NCI-H69 (cell line): ENCODE data around the gene PLA2G7.
A peak's percentile ranks its signal among the peaks of the same experiment; 100 is the strongest.
"Not testable (repeated sequence)": the region's sequence is repeated elsewhere in the genome, so short reads cannot be mapped to it uniquely, and the experiment has no call there.

ENCODE experiments used
- DNase-seq: peaks from one replicate; lab custom pipeline; 2025; lab: John Stamatoyannopoulos, UW

The PLA2G7 gene

GRCh38 chr6:46748940-46749503, 13.8 kb upstream of the PLA2G7 start:
- DNase-seq = no peak

GRCh38 chr6:46746696-46747095, 11.5 kb upstream of the PLA2G7 start, which contains the start of gene ANKRD66:
Gene ANKRD66 (plus strand): TSS chr6:46746933. CDS start chr6:46751949, 5,016 bp downstream.
- DNase-seq = no peak

- DNase-seq = no peak
These were observed 10.8 kb upstream of the PLA2G7 start for GRCh38 chr6:46745973-46746372.

GRCh38 chr6:46744159-46744725, 9.1 kb upstream of the PLA2G7 start:
- DNase-seq = not testable (repeated sequence)

- no peak for DNase-seq
These were observed 8.4 kb upstream of the PLA2G7 start for GRCh38 chr6:46743425-46744158.

GRCh38 chr6:46741910-46742309, 6.7 kb upstream of the PLA2G7 start:
- DNase-seq = no peak

- DNase-seq = no peak
These were observed 6.3 kb upstream of the PLA2G7 start for GRCh38 chr6:46741482-46741881.

GRCh38 chr6:46736906-46737305, 1.7 kb upstream of the PLA2G7 start:
- no peak for DNase-seq

GRCh38 chr6:46735720-46736031, 501 bp upstream of the PLA2G7 start:
- DNase-seq = no peak

- DNase-seq = no peak
These were observed 1.8 kb downstream of the PLA2G7 start for GRCh38 chr6:46733341-46733801.

GRCh38 chr6:46730921-46731461, 4.2 kb downstream of the PLA2G7 start:
- no peak for DNase-seq

GRCh38 chr6:46729787-46730326, 5.3 kb downstream of the PLA2G7 start:
- DNase-seq = no peak

- DNase-seq = no peak
These were observed 14.8 kb downstream of the PLA2G7 start for GRCh38 chr6:46720401-46720800.

- DNase-seq = no peak
These were observed 16.1 kb downstream of the PLA2G7 start for GRCh38 chr6:46719099-46719498.

GRCh38 chr6:46715141-46715540, 20.0 kb downstream of the PLA2G7 start:
- no peak for DNase-seq

- DNase-seq = no peak
These were observed 23.7 kb downstream of the PLA2G7 start for GRCh38 chr6:46711491-46711890.

- DNase-seq = no peak
These were observed 28.7 kb downstream of the PLA2G7 start for GRCh38 chr6:46706464-46706863.

GRCh38 chr6:46704562-46704961, 30.6 kb downstream of the PLA2G7 start:
- DNase-seq = peak; percentile 35

- DNase-seq = no peak
These were observed 35.2 kb downstream of the PLA2G7 start for GRCh38 chr6:46699970-46700369.

- DNase-seq = no peak
These were observed 44.2 kb downstream of the PLA2G7 start for GRCh38 chr6:46690911-46691451.

GRCh38 chr6:46690141-46690755, 44.9 kb downstream of the PLA2G7 start:
- no peak for DNase-seq

GRCh38 chr6:46689657-46690056, 45.5 kb downstream of the PLA2G7 start:
- DNase-seq = no peak
